Measurements from ENCODE around the gene BLTP3B.

- TF ChIP-seq, protein P1, sequence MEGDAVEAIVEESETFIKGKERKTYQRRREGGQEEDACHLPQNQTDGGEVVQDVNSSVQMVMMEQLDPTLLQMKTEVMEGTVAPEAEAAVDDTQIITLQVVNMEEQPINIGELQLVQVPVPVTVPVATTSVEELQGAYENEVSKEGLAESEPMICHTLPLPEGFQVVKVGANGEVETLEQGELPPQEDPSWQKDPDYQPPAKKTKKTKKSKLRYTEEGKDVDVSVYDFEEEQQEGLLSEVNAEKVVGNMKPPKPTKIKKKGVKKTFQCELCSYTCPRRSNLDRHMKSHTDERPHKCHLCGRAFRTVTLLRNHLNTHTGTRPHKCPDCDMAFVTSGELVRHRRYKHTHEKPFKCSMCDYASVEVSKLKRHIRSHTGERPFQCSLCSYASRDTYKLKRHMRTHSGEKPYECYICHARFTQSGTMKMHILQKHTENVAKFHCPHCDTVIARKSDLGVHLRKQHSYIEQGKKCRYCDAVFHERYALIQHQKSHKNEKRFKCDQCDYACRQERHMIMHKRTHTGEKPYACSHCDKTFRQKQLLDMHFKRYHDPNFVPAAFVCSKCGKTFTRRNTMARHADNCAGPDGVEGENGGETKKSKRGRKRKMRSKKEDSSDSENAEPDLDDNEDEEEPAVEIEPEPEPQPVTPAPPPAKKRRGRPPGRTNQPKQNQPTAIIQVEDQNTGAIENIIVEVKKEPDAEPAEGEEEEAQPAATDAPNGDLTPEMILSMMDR (IDR thresholded peaks at IDR 0.05) = no peak
- no peak for TF ChIP-seq EZH2 (IDR thresholded peaks at IDR 0.05; ENCODE audit: borderline replicate concordance, insufficient read depth, low read depth, low read length, poor library complexity, severe bottlenecking)
These were observed 23.6 kb upstream of the BLTP3B start for GRCh38 chr12:100166232-100166631.
